PFSK-1 (cell line): Measurements from ENCODE around the gene APOBEC3B.

Experiments
- POLR2AphosphoS5 ChIP-seq: IDR thresholded peaks from 2 replicates; pipeline ENCODE4 v1.6.1; 2012; ENCODE audit warnings: low read depth, mild to moderate bottlenecking, control low read depth, low read length, moderate library complexity
- SIN3A ChIP-seq: IDR thresholded peaks from 2 replicates; pipeline ENCODE4 v1.6.1; 2012; ENCODE audit warnings: mild to moderate bottlenecking, low read length, moderate library complexity, borderline replicate concordance; ENCODE audit not compliant: insufficient read depth

- no peak for TF ChIP-seq POLR2AphosphoS5
- no peak for TF ChIP-seq SIN3A
Measured at GRCh38 chr22:38951734-38952133, 30.4 kb upstream of the APOBEC3B start.
